Mesenchymal stem cell (in vitro differentiated cells and primary cell): ENCODE measurements around the gene EPHX1.

ENCODE experiments used
- DNase-seq: peaks from one replicate; pipeline ENCODE4 v3.0.0-alpha.2; 2013
- H2AFZ ChIP-seq: one replicate; pipeline ENCODE4 v1.6.1; 2013; ENCODE audit warnings: low read depth, mild to moderate bottlenecking, control low read depth, inconsistent platforms, low read length, moderate library complexity
- H2AK5ac ChIP-seq: 2 replicates; pipeline ENCODE4 v1.6.1; 2013; ENCODE audit warnings: low read length, moderate library complexity, mild to moderate bottlenecking, inconsistent platforms; ENCODE audit not compliant: severe bottlenecking
- H2BK120ac ChIP-seq: one replicate; pipeline ENCODE4 v1.6.1; 2013; ENCODE audit warnings: low read depth, mild to moderate bottlenecking, inconsistent platforms, low read length, moderate library complexity
- H2BK12ac ChIP-seq, 2 experiments: one replicate each; pipeline ENCODE4 v1.6.1; 2013; ENCODE audit warnings: inconsistent platforms in 2 of 2, low read length in 2 of 2, mild to moderate bottlenecking in 2 of 2, moderate library complexity in 2 of 2, control low read depth in 1 of 2
- H2BK15ac ChIP-seq: one replicate; pipeline ENCODE4 v1.6.1; 2013; ENCODE audit warnings: mild to moderate bottlenecking, low read depth, inconsistent platforms; ENCODE audit not compliant: poor library complexity, severe bottlenecking
- H2BK5ac ChIP-seq: 2 replicates; pipeline ENCODE4 v1.6.1; 2013; ENCODE audit warnings: low read depth, mild to moderate bottlenecking, low read length, control low read depth, inconsistent platforms; ENCODE audit not compliant: poor library complexity, severe bottlenecking
- H3K14ac ChIP-seq, 2 experiments: one replicate each; pipeline ENCODE4 v1.6.1; 2013; ENCODE audit warnings: inconsistent platforms in 2 of 2, low read length in 2 of 2, control low read depth in 1 of 2, mild to moderate bottlenecking in 1 of 2, moderate library complexity in 1 of 2
- H3K18ac ChIP-seq, 2 experiments: one replicate each; pipeline ENCODE4 v1.6.1; 2013; ENCODE audit warnings: inconsistent platforms in 2 of 2, low read length in 2 of 2, control low read depth in 1 of 2, low read depth in 1 of 2, mild to moderate bottlenecking in 1 of 2
- H3K23ac ChIP-seq, 2 experiments: one replicate each; pipeline ENCODE4 v1.6.1; 2013; ENCODE audit warnings: inconsistent platforms in 2 of 2, low read length in 2 of 2, mild to moderate bottlenecking in 2 of 2, moderate library complexity in 2 of 2, control low read depth in 1 of 2
- H3K27ac ChIP-seq: 2 replicates; pipeline ENCODE4 v1.5.1; 2013; ENCODE audit warnings: mild to moderate bottlenecking, moderate library complexity, low read length, control low read depth, inconsistent platforms; ENCODE audit not compliant: poor library complexity, severe bottlenecking
- H3K27me3 ChIP-seq, 2 experiments: 2 replicates each; pipeline versions ENCODE4 v1.6.1 to v1.7.0; 2013; ENCODE audit warnings: low read length in 2 of 2, mild to moderate bottlenecking in 2 of 2, moderate library complexity in 2 of 2, control low read depth in 1 of 2, inconsistent platforms in 1 of 2; ENCODE audit not compliant: control insufficient read depth in 1 of 2, insufficient read depth in 1 of 2
- H3K36me3 ChIP-seq, 2 experiments: 2 replicates each; pipeline versions ENCODE4 v1.6.1 to v1.7.0; 2013; ENCODE audit warnings: low read length in 2 of 2, control low read depth in 1 of 2, inconsistent platforms in 1 of 2, low read depth in 1 of 2, mild to moderate bottlenecking in 1 of 2; ENCODE audit not compliant: insufficient read depth in 2 of 2, control insufficient read depth in 1 of 2
- H3K4ac ChIP-seq, 2 experiments: one replicate each; pipeline ENCODE4 v1.6.1; 2013; ENCODE audit warnings: inconsistent platforms in 2 of 2, low read length in 2 of 2, mild to moderate bottlenecking in 2 of 2, moderate library complexity in 2 of 2, control low read depth in 1 of 2, low read depth in 1 of 2
- H3K4me1 ChIP-seq: 2 replicates; pipeline ENCODE4 v1.6.1; 2013; ENCODE audit warnings: low read depth, low read length, control low read depth; ENCODE audit not compliant: control insufficient read depth, insufficient read depth
- H3K4me2 ChIP-seq: 2 replicates; pipeline ENCODE4 v1.6.1; 2013; ENCODE audit warnings: low read length, mild to moderate bottlenecking, inconsistent platforms; ENCODE audit not compliant: poor library complexity, severe bottlenecking
- H3K4me3 ChIP-seq, 2 experiments: 2 replicates each; pipeline versions ENCODE4 v1.5.1 to v1.7.0; 2013; ENCODE audit warnings: low read length in 2 of 2, mild to moderate bottlenecking in 2 of 2, control low read depth in 1 of 2, low read depth in 1 of 2; ENCODE audit not compliant: insufficient read depth in 1 of 2
- H3K79me1 ChIP-seq: replicated peaks from 2 replicates; pipeline ENCODE4 v1.6.1; 2013; ENCODE audit warnings: mild to moderate bottlenecking, control low read depth, low read length, inconsistent platforms; ENCODE audit not compliant: poor library complexity, severe bottlenecking
- H3K9ac ChIP-seq: 2 replicates; pipeline ENCODE4 v1.7.0; 2013; ENCODE audit warnings: mild to moderate bottlenecking, low read length, moderate library complexity
- H3K9me3 ChIP-seq: 2 replicates; pipeline ENCODE4 v1.7.0; 2013; ENCODE audit warnings: mild to moderate bottlenecking, low read length; ENCODE audit not compliant: control insufficient read depth
- H4K8ac ChIP-seq: one replicate; pipeline ENCODE4 v1.6.1; 2013; ENCODE audit warnings: inconsistent platforms, mild to moderate bottlenecking, low read length, moderate library complexity
- H4K91ac ChIP-seq: one replicate; pipeline ENCODE4 v1.6.1; 2013; ENCODE audit warnings: mild to moderate bottlenecking, low read length, inconsistent platforms
- WGBS: methylation state at CpG from one replicate; pipeline ENCODE4 v1.1.7; 2013; ENCODE audit warnings: mixed read lengths; 5-methylcytosine and 5-hydroxymethylcytosine counted together

The EPHX1 gene

DNA sequence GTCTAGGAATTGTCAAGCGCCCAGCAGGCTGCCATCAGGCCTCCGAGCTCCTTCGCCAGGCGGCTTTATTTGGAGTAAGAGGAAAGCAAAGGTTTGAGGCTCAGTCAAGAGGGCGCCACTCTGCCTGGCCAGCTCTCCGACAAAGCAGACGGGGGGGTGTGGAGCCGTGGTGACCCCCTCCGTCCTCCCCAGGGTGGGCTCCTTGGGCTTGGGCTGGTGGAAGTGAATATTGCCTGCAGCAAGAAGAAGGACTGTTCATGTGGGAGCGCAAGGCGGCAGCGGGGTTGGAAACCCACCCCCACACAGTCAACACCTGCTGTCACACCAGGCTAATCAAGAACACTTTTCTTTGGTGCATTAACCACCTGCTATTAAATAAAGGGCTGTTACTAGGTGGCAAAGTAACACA, 14.6 kb downstream of the EPHX1 start:
- no peak overlapping the region for H3K9ac ChIP-seq
- H4K8ac ChIP-seq, result no peak overlapping the region
- no peak overlapping the region for H3K4ac ChIP-seq
- H3K23ac ChIP-seq, result no peak overlapping the region
- no peak for DNase-seq
- H2AFZ ChIP-seq, result no peak overlapping the region
- H3K18ac ChIP-seq, result no peak overlapping the region
- no peak overlapping the region for H2AK5ac ChIP-seq
- H3K4me1 ChIP-seq, result no peaks in the 10 kb centered on the region
- no peak overlapping the region for H3K4me2 ChIP-seq
- no peak overlapping the region for H4K91ac ChIP-seq
- no peak overlapping the region for H2BK5ac ChIP-seq
- peaks cover 31% of the 10 kb centered on the region for H3K79me1 ChIP-seq
- H2BK120ac ChIP-seq, result no peak overlapping the region
- H3K27me3 ChIP-seq, result no peaks in the 10 kb centered on the region
- no peak overlapping the region for H3K27ac ChIP-seq
- no peak overlapping the region for H3K14ac ChIP-seq
- H2BK12ac ChIP-seq, result no peak overlapping the region
- H3K4me3 ChIP-seq, result no peak overlapping the region
- H3K9me3 ChIP-seq, result no peaks in the 10 kb centered on the region
- no peak overlapping the region for H2BK15ac ChIP-seq
- 87% methylated on average over 9 of the region's 12 CpGs for WGBS
- peaks cover 19 to 28% of the 10 kb centered on the region in 2 experiments for H3K36me3 ChIP-seq

DNA sequence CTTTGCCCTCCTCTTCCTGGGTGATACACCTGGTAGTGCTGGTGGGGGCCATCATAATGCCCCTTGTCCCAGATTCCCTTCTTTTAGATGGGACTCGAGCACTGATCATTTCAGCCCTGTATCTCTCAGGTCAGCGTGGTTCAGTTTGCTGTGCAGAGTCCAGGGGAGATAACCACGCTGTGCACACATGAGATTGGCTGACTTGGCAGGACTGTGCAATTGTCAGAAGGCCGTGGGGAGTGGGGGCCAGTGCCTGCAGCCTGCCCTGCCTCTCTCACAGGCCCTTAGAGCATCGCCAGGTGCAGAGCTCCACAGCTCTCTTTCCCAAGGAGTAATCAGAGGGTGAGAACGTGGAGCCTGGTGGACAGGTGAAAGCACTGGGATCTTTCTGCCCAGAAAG, 15.2 kb downstream of the EPHX1 start:
- Histone ChIP-seq H3K4me1 (no peaks in the 10 kb centered on the region), H4K91ac (no peak overlapping the region), H3K27ac (no peak overlapping the region), H3K36me3 (peaks cover 23 to 28% of the 10 kb centered on the region in 2 experiments), H2BK12ac (no peak overlapping the region), H3K9ac (peak overlapping the region; percentile 55), H3K9me3 (no peaks in the 10 kb centered on the region), H2BK5ac (no peak overlapping the region), H3K14ac (no peak overlapping the region), H3K27me3 (no peaks in the 10 kb centered on the region), H3K4me3 (no peak overlapping the region), H2BK120ac (no peak overlapping the region), H3K79me1 (peaks cover 28% of the 10 kb centered on the region), H2BK15ac (no peak overlapping the region), H4K8ac (no peak overlapping the region), H2AFZ (no peak overlapping the region), H3K4ac (no peak overlapping the region), H3K4me2 (no peak overlapping the region), H3K23ac (no peak overlapping the region), H3K18ac (no peak overlapping the region), H2AK5ac (no peak overlapping the region)
- WGBS, result 93% methylated on average over 6 of the region's 6 CpGs
- no peak for DNase-seq

DNA sequence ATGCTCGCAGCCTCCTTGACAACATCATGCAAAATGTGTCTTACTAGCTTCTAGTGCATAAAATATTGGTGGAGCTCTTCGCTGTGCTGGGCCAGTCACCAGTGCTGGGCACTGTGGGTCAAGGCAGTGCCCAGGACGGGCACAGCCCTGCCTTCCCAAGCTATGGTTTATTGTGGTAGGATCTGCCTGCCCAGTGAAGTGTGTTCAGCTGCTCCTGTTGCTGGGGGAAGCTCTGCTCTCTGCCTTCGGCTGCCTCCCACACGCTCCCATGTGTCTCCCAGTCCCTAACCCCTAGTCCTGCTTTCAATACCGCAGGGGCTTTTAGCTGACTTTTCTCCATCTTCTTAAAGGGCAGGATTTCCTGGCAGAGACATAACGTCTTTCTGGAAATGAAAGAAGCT, 15.7 kb downstream of the EPHX1 start:
- Histone ChIP-seq H3K27ac (no peak overlapping the region), H2BK5ac (no peak overlapping the region), H2AK5ac (no peak overlapping the region), H3K9ac (peak overlapping the region; percentile 55), H3K9me3 (no peaks in the 10 kb centered on the region), H4K8ac (no peak overlapping the region), H2BK120ac (no peak overlapping the region), H3K18ac (no peak overlapping the region), H3K27me3 (no peaks in the 10 kb centered on the region), H3K4me2 (no peak overlapping the region), H3K14ac (no peak overlapping the region), H3K36me3 (peaks cover 24 to 28% of the 10 kb centered on the region in 2 experiments), H2BK15ac (no peak overlapping the region), H2BK12ac (no peak overlapping the region), H2AFZ (no peak overlapping the region), H3K4me3 (peak overlapping the region in 1 of 2 experiments; percentile 6), H4K91ac (no peak overlapping the region), H3K4me1 (no peaks in the 10 kb centered on the region), H3K4ac (no peak overlapping the region), H3K23ac (no peak overlapping the region), H3K79me1 (peaks cover 28% of the 10 kb centered on the region)
- DNase-seq, result no peak
- WGBS, result 82% methylated on average over 6 of the region's 7 CpGs

DNA sequence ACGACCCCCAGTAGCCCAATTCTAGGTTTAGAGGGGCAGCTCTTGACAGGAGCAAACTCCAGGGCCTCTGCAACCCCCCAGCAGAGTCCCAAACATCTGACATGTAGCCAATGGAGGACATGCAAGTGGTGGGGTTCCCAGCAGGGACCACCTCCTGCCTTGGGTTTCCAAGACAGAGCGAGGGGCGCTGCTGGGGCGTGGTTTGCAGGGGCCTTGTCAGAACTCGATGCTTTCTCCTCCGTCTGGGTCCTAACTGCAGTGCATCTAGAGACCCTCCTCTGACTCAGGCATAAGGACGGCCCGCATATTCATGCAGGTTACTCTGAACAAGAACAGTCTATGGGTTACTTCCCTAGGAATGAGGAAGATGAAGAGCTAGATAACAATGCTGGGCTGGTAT, 17.2 kb downstream of the EPHX1 start:
- no peak overlapping the region for H3K4me2 ChIP-seq

More for the DNA sequence above, 17.2 kb downstream of the EPHX1 start:
- H3K14ac ChIP-seq, result no peak overlapping the region
- no peak overlapping the region for H3K27ac ChIP-seq
- no peak overlapping the region for H2BK5ac ChIP-seq
- H3K79me1 ChIP-seq, result peaks cover 28% of the 10 kb centered on the region
- DNase-seq, result no peak
- no peak overlapping the region for H3K18ac ChIP-seq
- H2AK5ac ChIP-seq, result no peak overlapping the region
- H2BK120ac ChIP-seq, result no peak overlapping the region
- H3K27me3 ChIP-seq, result no peaks in the 10 kb centered on the region
- H2AFZ ChIP-seq, result no peak overlapping the region
- no peak overlapping the region for H3K9ac ChIP-seq
- H3K36me3 ChIP-seq, result peaks cover 32 to 36% of the 10 kb centered on the region in 2 experiments
- H3K4me1 ChIP-seq, result no peaks in the 10 kb centered on the region
- no peak overlapping the region for H4K91ac ChIP-seq
- no peak overlapping the region for H4K8ac ChIP-seq
- H2BK15ac ChIP-seq, result no peak overlapping the region
- H3K4ac ChIP-seq, result no peak overlapping the region
- H2BK12ac ChIP-seq, result no peak overlapping the region
- no peak overlapping the region for H3K23ac ChIP-seq
- 84% methylated on average over 8 of the region's 8 CpGs for WGBS
- H3K9me3 ChIP-seq, result no peaks in the 10 kb centered on the region
- no peak overlapping the region for H3K4me3 ChIP-seq
